Measurements from ENCODE around the gene IMP3. TPM values are rescaled to one million over a fixed set of nuclear protein-coding genes. Genes with fewer than 3 reads are reported as not detected.

Gene IMP3
- polyA plus RNA-seq, 1 donor from 2014 or later = 147 TPM

DNA sequence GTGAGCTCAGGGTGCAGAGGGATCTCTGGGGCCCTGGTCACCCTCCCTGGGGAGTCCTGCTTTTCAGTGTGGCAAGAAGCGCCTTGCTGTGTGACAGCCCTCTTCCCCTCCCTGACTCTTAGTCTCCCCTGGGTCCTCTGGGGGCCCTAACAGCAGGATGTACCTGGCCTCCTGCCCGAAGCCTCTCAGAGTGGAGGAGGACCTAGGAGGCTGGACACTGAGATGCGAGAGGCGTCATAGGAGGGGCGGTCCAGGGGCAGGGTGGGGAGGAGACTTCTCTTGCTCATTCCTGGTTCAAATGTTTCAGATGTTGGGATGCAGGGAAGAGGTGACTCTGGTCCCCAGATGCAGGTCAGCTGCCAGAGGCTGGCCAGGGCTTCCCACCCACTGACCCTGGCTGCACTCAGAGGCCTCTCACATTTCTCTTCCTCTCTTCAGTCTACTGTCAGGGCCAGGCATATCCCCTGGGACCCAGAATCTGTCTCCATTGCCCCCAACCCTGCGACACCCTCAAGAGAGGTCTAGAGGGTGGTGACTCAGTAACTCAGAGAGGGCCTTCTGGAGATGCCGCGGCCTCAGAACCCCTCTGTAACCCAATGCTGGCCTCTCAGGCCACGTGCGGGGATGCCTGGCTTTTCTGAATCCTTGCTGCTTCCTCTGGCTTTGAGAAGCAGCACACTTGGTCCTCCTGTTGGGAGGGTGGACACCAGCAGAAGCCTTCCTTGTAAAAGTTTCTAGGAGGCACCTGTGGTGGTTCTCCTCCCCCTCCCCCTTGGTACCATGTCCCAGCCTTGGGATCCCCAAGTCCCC lies 33.6 kb upstream of the IMP3 start:
- Histone ChIP-seq H3K4me3 (ENCODE audit: low read length) (no peak overlapping the region), H2AFZ (ENCODE audit: low read depth, low read length) (no peak overlapping the region), H3K9me3 (ENCODE audit: low read length) (no peaks in the 10 kb centered on the region), H3K27ac (ENCODE audit: low read length) (no peak overlapping the region), H3K4me2 (ENCODE audit: low read length) (no peak overlapping the region), H3K27me3 (ENCODE audit: insufficient read depth, low read depth, low read length) (no peaks in the 10 kb centered on the region), H3K9ac (ENCODE audit: low read length) (no peak overlapping the region), H3F3A (ENCODE audit: insufficient read depth, low read length, poor library complexity, severe bottlenecking) (no peaks in the 10 kb centered on the region), H3K9me2 (ENCODE audit: insufficient read depth, low read length) (no peaks in the 10 kb centered on the region), H3K36me3 (ENCODE audit: insufficient read depth, low read length) (no peaks in the 10 kb centered on the region), H3K79me2 (replicated peaks; ENCODE audit: insufficient read depth, low read length) (no peaks in the 10 kb centered on the region), H4K20me1 (ENCODE audit: insufficient read depth) (no peaks in the 10 kb centered on the region)
- TF ChIP-seq, protein P1, sequence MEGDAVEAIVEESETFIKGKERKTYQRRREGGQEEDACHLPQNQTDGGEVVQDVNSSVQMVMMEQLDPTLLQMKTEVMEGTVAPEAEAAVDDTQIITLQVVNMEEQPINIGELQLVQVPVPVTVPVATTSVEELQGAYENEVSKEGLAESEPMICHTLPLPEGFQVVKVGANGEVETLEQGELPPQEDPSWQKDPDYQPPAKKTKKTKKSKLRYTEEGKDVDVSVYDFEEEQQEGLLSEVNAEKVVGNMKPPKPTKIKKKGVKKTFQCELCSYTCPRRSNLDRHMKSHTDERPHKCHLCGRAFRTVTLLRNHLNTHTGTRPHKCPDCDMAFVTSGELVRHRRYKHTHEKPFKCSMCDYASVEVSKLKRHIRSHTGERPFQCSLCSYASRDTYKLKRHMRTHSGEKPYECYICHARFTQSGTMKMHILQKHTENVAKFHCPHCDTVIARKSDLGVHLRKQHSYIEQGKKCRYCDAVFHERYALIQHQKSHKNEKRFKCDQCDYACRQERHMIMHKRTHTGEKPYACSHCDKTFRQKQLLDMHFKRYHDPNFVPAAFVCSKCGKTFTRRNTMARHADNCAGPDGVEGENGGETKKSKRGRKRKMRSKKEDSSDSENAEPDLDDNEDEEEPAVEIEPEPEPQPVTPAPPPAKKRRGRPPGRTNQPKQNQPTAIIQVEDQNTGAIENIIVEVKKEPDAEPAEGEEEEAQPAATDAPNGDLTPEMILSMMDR (IDR thresholded peaks at IDR 0.05; ENCODE audit: poor library complexity, severe bottlenecking) = no peak
- TF ChIP-seq, protein P2, sequence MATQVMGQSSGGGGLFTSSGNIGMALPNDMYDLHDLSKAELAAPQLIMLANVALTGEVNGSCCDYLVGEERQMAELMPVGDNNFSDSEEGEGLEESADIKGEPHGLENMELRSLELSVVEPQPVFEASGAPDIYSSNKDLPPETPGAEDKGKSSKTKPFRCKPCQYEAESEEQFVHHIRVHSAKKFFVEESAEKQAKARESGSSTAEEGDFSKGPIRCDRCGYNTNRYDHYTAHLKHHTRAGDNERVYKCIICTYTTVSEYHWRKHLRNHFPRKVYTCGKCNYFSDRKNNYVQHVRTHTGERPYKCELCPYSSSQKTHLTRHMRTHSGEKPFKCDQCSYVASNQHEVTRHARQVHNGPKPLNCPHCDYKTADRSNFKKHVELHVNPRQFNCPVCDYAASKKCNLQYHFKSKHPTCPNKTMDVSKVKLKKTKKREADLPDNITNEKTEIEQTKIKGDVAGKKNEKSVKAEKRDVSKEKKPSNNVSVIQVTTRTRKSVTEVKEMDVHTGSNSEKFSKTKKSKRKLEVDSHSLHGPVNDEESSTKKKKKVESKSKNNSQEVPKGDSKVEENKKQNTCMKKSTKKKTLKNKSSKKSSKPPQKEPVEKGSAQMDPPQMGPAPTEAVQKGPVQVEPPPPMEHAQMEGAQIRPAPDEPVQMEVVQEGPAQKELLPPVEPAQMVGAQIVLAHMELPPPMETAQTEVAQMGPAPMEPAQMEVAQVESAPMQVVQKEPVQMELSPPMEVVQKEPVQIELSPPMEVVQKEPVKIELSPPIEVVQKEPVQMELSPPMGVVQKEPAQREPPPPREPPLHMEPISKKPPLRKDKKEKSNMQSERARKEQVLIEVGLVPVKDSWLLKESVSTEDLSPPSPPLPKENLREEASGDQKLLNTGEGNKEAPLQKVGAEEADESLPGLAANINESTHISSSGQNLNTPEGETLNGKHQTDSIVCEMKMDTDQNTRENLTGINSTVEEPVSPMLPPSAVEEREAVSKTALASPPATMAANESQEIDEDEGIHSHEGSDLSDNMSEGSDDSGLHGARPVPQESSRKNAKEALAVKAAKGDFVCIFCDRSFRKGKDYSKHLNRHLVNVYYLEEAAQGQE (IDR thresholded peaks at IDR 0.05; ENCODE audit: borderline replicate concordance) = no peak
- TF ChIP-seq RAD21 (conservative IDR thresholded peaks at IDR 0.05) (no peak), EP300 (conservative IDR thresholded peaks at IDR 0.05; ENCODE audit: poor library complexity, severe bottlenecking) (no peak), SMC3 (conservative IDR thresholded peaks at IDR 0.05; ENCODE audit: poor library complexity) (no peak), MXI1 (conservative IDR thresholded peaks at IDR 0.05; ENCODE audit: poor library complexity, severe bottlenecking) (no peak), POLR2AphosphoS5 (IDR thresholded peaks at IDR 0.05) (no peak), TAF1 (IDR thresholded peaks at IDR 0.05; ENCODE audit: low read depth) (no peak), EZH2 (IDR thresholded peaks at IDR 0.05; ENCODE audit: borderline replicate concordance, insufficient read depth, low read length, poor library complexity, severe bottlenecking) (no peak)

DNA sequence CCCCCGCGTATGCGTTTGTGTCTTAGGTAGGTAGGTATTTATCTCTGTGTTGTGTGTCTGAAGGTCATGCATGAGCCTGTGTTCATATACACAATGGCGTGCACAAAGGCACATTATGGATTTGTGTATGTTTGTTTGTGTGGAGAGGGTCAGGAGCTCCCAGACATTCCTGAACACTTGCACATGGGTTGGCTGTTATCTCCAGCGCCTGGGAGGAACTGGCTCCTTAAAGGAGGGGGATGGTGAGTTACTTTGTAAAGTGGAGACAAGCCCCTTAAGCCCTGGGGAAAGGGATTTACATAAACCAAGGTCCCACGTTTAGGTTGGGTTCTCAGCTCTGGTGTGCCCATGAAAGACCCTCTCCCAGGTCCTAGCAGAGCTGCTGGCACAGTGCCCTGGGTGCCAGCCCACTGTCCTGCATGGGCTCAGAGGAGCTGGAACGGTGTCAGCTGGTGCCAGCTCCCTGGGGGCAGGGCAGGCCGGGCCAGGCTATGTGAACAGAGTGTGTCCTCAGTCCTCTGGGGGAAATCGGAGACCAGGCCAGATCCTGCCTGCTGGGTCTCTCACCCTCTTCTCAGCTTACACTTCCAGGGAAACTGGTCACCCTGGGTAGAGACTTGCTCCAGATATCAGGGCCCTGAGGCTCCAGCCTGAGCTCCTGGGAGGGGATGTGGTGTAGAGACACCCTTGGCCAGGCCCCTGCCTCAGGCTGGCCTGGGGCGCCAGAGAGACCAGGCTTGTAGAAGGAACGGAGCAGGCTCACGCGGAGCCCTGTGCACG lies 32.8 kb upstream of the IMP3 start:
- H3K9me2 ChIP-seq (ENCODE audit: insufficient read depth, low read length) = no peaks in the 10 kb centered on the region
- H3K4me3 ChIP-seq (ENCODE audit: low read length) = no peak overlapping the region
- H3K9ac ChIP-seq (ENCODE audit: low read length) = no peak overlapping the region
- H3K9me3 ChIP-seq (ENCODE audit: low read length) = no peaks in the 10 kb centered on the region
- no peaks in the 10 kb centered on the region for H3F3A ChIP-seq (ENCODE audit: insufficient read depth, low read length, poor library complexity, severe bottlenecking)
- no peaks in the 10 kb centered on the region for H3K79me2 ChIP-seq (replicated peaks; ENCODE audit: insufficient read depth, low read length)
- no peak overlapping the region for H2AFZ ChIP-seq (ENCODE audit: low read depth, low read length)
- TF ChIP-seq EP300 (conservative IDR thresholded peaks at IDR 0.05; ENCODE audit: poor library complexity, severe bottlenecking) (no peak), EZH2 (IDR thresholded peaks at IDR 0.05; ENCODE audit: borderline replicate concordance, insufficient read depth, low read length, poor library complexity, severe bottlenecking) (no peak), TAF1 (IDR thresholded peaks at IDR 0.05; ENCODE audit: low read depth) (no peak), RAD21 (conservative IDR thresholded peaks at IDR 0.05) (no peak), SMC3 (conservative IDR thresholded peaks at IDR 0.05; ENCODE audit: poor library complexity) (no peak), MXI1 (conservative IDR thresholded peaks at IDR 0.05; ENCODE audit: poor library complexity, severe bottlenecking) (no peak), POLR2AphosphoS5 (IDR thresholded peaks at IDR 0.05) (no peak)
- TF ChIP-seq, protein P2 (IDR thresholded peaks at IDR 0.05; ENCODE audit: borderline replicate concordance) = no peak
- TF ChIP-seq, protein P1 (IDR thresholded peaks at IDR 0.05; ENCODE audit: poor library complexity, severe bottlenecking) = no peak
- H3K27me3 ChIP-seq (ENCODE audit: insufficient read depth, low read depth, low read length) = no peaks in the 10 kb centered on the region
- H4K20me1 ChIP-seq (ENCODE audit: insufficient read depth) = no peaks in the 10 kb centered on the region
- no peaks in the 10 kb centered on the region for H3K36me3 ChIP-seq (ENCODE audit: insufficient read depth, low read length)
- no peak overlapping the region for H3K27ac ChIP-seq (ENCODE audit: low read length)
- H3K4me2 ChIP-seq (ENCODE audit: low read length) = no peak overlapping the region
